Measurements from ENCODE around the gene ENOX1. TPM values are rescaled to one million over a fixed set of nuclear protein-coding genes. Genes with fewer than 3 reads are reported as not detected.

Gene ENOX1
- total RNA-seq, 1 donor from 2014 or later: 8.7 TPM

GRCh38 chr13:43573361-43573740 is 213.4 kb downstream of the ENOX1 start:
- Mint-ChIP-seq H3K4me1 (ENCODE audit: low read depth, unreplicated experiment) (no peaks in the 10 kb centered on the region), H3K27me3 (ENCODE audit: unreplicated experiment) (no peaks in the 10 kb centered on the region), H3K27ac (ENCODE audit: unreplicated experiment) (no peak overlapping the region), H3K36me3 (ENCODE audit: unreplicated experiment) (no peaks in the 10 kb centered on the region), H3K4me3 (ENCODE audit: unreplicated experiment) (no peak overlapping the region), H3K9me3 (ENCODE audit: unreplicated experiment) (peaks cover 2% of the 10 kb centered on the region)
- TF ChIP-seq CTCF (IDR thresholded peaks at IDR 0.05; ENCODE audit: partially characterized antibody, unreplicated experiment): no peak
- DNase-seq: no peak

GRCh38 chr13:43572656-43573360 is 214.0 kb downstream of the ENOX1 start:
- TF ChIP-seq CTCF (IDR thresholded peaks at IDR 0.05; ENCODE audit: partially characterized antibody, unreplicated experiment): no peak
- no peak overlapping the region for H3K4me3 Mint-ChIP-seq (ENCODE audit: unreplicated experiment)
- peaks cover 2% of the 10 kb centered on the region for H3K9me3 Mint-ChIP-seq (ENCODE audit: unreplicated experiment)
- no peak overlapping the region for H3K27ac Mint-ChIP-seq (ENCODE audit: unreplicated experiment)
- no peaks in the 10 kb centered on the region for H3K36me3 Mint-ChIP-seq (ENCODE audit: unreplicated experiment)
- H3K27me3 Mint-ChIP-seq (ENCODE audit: unreplicated experiment): no peaks in the 10 kb centered on the region
- no peaks in the 10 kb centered on the region for H3K4me1 Mint-ChIP-seq (ENCODE audit: low read depth, unreplicated experiment)
- DNase-seq: no peak

- no peaks in the 10 kb centered on the region for H3K4me1 Mint-ChIP-seq (ENCODE audit: low read depth, unreplicated experiment)
- H3K9me3 Mint-ChIP-seq (ENCODE audit: unreplicated experiment): peaks cover 2% of the 10 kb centered on the region
- no peaks in the 10 kb centered on the region for H3K36me3 Mint-ChIP-seq (ENCODE audit: unreplicated experiment)
- no peak for TF ChIP-seq CTCF (IDR thresholded peaks at IDR 0.05; ENCODE audit: partially characterized antibody, unreplicated experiment)
- no peaks in the 10 kb centered on the region for H3K27me3 Mint-ChIP-seq (ENCODE audit: unreplicated experiment)
- no peak overlapping the region for H3K27ac Mint-ChIP-seq (ENCODE audit: unreplicated experiment)
- H3K4me3 Mint-ChIP-seq (ENCODE audit: unreplicated experiment): no peak overlapping the region
- DNase-seq: no peak
Observed at GRCh38 chr13:43569658-43570057, 217.1 kb downstream of the ENOX1 start.

GRCh38 chr13:43567608-43568007 is 219.2 kb downstream of the ENOX1 start:
- TF ChIP-seq CTCF (IDR thresholded peaks at IDR 0.05; ENCODE audit: partially characterized antibody, unreplicated experiment): no peak
- Mint-ChIP-seq H3K9me3 (ENCODE audit: unreplicated experiment) (peaks cover 2% of the 10 kb centered on the region), H3K27ac (ENCODE audit: unreplicated experiment) (no peak overlapping the region), H3K4me3 (ENCODE audit: unreplicated experiment) (no peak overlapping the region), H3K27me3 (ENCODE audit: unreplicated experiment) (no peaks in the 10 kb centered on the region), H3K4me1 (ENCODE audit: low read depth, unreplicated experiment) (no peaks in the 10 kb centered on the region), H3K36me3 (ENCODE audit: unreplicated experiment) (no peaks in the 10 kb centered on the region)
- DNase-seq: no peak

GRCh38 chr13:43564952-43565351 is 221.8 kb downstream of the ENOX1 start:
- no peaks in the 10 kb centered on the region for H3K36me3 Mint-ChIP-seq (ENCODE audit: unreplicated experiment)
- H3K27ac Mint-ChIP-seq (ENCODE audit: unreplicated experiment): no peak overlapping the region
- no peaks in the 10 kb centered on the region for H3K9me3 Mint-ChIP-seq (ENCODE audit: unreplicated experiment)
- H3K27me3 Mint-ChIP-seq (ENCODE audit: unreplicated experiment): no peaks in the 10 kb centered on the region
- H3K4me1 Mint-ChIP-seq (ENCODE audit: low read depth, unreplicated experiment): no peaks in the 10 kb centered on the region
- no peak overlapping the region for H3K4me3 Mint-ChIP-seq (ENCODE audit: unreplicated experiment)
- no peak for DNase-seq
- TF ChIP-seq CTCF (IDR thresholded peaks at IDR 0.05; ENCODE audit: partially characterized antibody, unreplicated experiment): no peak
